ENCODE results near the gene SLC2A4. TPM values are rescaled to one million over a fixed set of nuclear protein-coding genes. Genes with fewer than 3 reads are reported as not detected.
A peak's percentile ranks its signal among the peaks of the same experiment; 100 is the strongest.

SLC2A4 gene
- polyA plus RNA-seq, 2 of the 4 experiments (the other 2 are of a cell fraction): 0.16 to 0.17 TPM

DNA sequence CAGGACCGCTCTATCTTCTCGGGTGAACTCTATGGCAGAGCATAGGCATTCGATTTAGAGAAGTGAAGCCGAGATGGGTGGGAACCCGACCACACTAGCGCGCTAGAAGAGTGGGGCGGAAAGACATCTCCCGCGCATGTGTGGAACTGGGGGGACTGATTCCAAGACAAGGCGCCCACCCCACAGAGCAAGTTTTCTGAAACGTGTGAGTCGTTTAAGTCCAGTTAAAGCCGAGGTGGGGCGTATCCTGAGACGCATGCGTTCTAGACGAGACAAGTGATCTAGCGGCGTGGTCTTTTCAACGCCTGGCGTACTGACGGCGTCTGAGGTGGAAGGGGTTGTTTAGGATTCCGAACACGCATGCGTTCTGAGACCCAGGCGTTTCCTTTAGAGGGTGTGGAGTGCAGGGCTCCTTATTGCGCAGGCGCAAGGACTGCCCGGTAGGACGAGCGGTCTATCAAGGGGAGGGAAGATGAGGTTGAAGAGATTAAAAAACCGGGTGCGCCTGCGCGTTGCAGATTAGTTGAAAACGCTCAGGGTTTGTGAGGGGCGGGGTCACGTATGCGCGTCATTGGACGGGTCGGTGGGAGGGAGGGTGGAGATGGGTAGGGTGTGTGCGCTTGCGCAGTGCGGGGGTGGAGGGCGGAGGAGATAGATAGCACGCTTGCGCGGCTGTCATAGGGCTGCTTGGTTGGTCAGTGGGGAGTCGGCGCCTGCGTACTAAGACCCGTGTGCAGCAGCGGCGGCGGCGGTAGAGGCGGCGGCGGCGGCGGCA lies 25.6 kb downstream of the SLC2A4 start, which contains the start of gene EIF5A:
TSS of gene EIF5A (plus strand) at position 718 of the 775 bp plus-strand sequence. CDS start 2,008 bp downstream, outside the sequence.
- under 1% methylated on average over 62 of the region's 64 CpGs for WGBS (ENCODE audit: missing lambda C conversion rate)
- ChIA-PET CTCF (interaction anchor here (0.6 to 2.4 kb wide), 2 partner anchors 10 to 66 kb away, joined by 3 to 58 read pairs; no protein-coding TSS in a partner anchor), POLR2A (no interaction called here)
- Histone ChIP-seq H3K27ac (peak within 1 kb of the TSS; percentile 98 to 100), H3K4me1 (peaks cover 29% of the 10 kb centered on the region), H3K4me2 (peak within 1 kb of the TSS; percentile 95), H3K4me3 (peak within 1 kb of the TSS; percentile 98), H3K9me3 (no peaks in the 10 kb centered on the region)
- peak; percentile 100 for DNase-seq (ENCODE audit: low read depth in 1 of 2, low spot score in 1 of 2)
- TF ChIP-seq, protein P1, sequence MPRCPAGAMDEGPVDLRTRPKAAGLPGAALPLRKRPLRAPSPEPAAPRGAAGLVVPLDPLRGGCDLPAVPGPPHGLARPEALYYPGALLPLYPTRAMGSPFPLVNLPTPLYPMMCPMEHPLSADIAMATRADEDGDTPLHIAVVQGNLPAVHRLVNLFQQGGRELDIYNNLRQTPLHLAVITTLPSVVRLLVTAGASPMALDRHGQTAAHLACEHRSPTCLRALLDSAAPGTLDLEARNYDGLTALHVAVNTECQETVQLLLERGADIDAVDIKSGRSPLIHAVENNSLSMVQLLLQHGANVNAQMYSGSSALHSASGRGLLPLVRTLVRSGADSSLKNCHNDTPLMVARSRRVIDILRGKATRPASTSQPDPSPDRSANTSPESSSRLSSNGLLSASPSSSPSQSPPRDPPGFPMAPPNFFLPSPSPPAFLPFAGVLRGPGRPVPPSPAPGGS (IDR thresholded peaks at IDR 0.05): peak; percentile 54; the same call in 2 of the 3 replicates
- TF ChIP-seq HEYL (CRISPR knock-in tag; IDR thresholded peaks at IDR 0.05) (no peak), ZC3H11A (IDR thresholded peaks at IDR 0.05) (no peak), JUN (IDR thresholded peaks at IDR 0.05) (peak; percentile 59 to 75; a peak in 1 of 5 replicates), HDAC2 (IDR thresholded peaks at IDR 0.05) (no peak), MYC (IDR thresholded peaks at IDR 0.05; ENCODE audit: borderline replicate concordance, low read length) (peak; percentile 66), FOSL2 (IDR thresholded peaks at IDR 0.05) (no peak), FOSL2 (CRISPR knock-in tag; IDR thresholded peaks at IDR 0.05) (no peak; the same call in 1 of the 2 replicates), ESRRA (IDR thresholded peaks at IDR 0.05; ENCODE audit: borderline replicate concordance, low read length) (no peak), RCOR1 (IDR thresholded peaks at IDR 0.05; ENCODE audit: low read depth, low read length) (no peak), POLR2A (IDR thresholded peaks at IDR 0.05; ENCODE audit: low read length) (peak; percentile 71)
- TF ChIP-seq, protein P2, sequence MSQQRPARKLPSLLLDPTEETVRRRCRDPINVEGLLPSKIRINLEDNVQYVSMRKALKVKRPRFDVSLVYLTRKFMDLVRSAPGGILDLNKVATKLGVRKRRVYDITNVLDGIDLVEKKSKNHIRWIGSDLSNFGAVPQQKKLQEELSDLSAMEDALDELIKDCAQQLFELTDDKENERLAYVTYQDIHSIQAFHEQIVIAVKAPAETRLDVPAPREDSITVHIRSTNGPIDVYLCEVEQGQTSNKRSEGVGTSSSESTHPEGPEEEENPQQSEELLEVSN (IDR thresholded peaks at IDR 0.05; ENCODE audit: borderline replicate concordance, low read depth): 0 out of 2 replicates have a peak, but pooled peaks have one; percentile 44
- TF ChIP-seq, protein P3, sequence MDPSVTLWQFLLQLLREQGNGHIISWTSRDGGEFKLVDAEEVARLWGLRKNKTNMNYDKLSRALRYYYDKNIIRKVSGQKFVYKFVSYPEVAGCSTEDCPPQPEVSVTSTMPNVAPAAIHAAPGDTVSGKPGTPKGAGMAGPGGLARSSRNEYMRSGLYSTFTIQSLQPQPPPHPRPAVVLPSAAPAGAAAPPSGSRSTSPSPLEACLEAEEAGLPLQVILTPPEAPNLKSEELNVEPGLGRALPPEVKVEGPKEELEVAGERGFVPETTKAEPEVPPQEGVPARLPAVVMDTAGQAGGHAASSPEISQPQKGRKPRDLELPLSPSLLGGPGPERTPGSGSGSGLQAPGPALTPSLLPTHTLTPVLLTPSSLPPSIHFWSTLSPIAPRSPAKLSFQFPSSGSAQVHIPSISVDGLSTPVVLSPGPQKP (IDR thresholded peaks at IDR 0.05; ENCODE audit: low read depth, low read length): no peak
- TF ChIP-seq, protein P4, sequence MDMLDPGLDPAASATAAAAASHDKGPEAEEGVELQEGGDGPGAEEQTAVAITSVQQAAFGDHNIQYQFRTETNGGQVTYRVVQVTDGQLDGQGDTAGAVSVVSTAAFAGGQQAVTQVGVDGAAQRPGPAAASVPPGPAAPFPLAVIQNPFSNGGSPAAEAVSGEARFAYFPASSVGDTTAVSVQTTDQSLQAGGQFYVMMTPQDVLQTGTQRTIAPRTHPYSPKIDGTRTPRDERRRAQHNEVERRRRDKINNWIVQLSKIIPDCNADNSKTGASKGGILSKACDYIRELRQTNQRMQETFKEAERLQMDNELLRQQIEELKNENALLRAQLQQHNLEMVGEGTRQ (IDR thresholded peaks at IDR 0.05): no peak
- TF ChIP-seq, protein P5, sequence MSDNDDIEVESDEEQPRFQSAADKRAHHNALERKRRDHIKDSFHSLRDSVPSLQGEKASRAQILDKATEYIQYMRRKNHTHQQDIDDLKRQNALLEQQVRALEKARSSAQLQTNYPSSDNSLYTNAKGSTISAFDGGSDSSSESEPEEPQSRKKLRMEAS (IDR thresholded peaks at IDR 0.05): peak; percentile 90
- TF ChIP-seq, protein P6, sequence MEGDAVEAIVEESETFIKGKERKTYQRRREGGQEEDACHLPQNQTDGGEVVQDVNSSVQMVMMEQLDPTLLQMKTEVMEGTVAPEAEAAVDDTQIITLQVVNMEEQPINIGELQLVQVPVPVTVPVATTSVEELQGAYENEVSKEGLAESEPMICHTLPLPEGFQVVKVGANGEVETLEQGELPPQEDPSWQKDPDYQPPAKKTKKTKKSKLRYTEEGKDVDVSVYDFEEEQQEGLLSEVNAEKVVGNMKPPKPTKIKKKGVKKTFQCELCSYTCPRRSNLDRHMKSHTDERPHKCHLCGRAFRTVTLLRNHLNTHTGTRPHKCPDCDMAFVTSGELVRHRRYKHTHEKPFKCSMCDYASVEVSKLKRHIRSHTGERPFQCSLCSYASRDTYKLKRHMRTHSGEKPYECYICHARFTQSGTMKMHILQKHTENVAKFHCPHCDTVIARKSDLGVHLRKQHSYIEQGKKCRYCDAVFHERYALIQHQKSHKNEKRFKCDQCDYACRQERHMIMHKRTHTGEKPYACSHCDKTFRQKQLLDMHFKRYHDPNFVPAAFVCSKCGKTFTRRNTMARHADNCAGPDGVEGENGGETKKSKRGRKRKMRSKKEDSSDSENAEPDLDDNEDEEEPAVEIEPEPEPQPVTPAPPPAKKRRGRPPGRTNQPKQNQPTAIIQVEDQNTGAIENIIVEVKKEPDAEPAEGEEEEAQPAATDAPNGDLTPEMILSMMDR (IDR thresholded peaks at IDR 0.05): no peak
- peak; percentile 86 for ATAC-seq
- peak; percentile 100 for FAIRE-seq

DNA sequence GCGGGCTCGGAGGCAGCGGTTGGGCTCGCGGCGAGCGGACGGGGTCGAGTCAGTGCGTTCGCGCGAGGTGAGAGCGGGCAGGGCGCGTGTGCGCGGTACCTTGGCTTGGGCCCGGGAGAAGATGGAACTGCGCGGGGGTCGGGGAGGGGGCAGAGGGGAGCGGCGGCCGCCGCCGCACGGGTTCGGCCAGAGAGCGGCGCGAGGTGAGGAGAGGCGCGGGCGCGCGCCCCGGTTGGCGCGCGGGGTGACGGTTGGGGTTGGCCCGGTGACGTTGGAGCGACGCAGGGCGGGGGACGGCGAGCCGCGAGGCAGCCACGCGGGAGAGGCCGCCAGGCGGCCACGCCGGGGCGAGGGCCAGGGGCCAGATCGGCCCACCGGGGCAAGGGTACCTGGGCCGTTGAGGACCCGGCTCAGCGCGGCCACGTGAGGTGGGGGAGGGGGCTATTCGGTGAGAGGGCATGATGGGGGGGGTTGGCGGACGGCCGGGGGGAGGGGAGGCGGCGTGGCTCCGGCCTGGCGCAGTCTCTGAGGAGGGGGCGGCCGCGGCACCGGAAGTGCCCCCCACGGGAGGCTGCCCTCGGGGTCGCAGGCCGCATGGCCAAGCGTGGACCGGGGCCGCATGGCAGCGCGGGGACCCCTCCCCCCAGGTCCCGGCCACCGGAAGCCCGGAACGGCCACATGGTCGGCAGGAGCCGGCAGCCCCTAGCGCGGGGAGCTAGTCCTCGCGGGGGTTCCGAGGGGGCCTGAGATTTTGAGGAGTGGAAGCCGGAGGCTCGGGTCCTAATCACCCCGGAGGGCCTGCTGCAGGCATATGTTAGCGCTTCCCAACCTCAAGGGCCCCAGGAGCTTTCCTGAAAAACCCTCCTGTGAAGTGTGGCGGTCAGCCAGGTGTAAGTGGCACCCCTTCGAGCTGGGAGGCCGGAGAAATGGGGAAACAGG lies 26.4 kb downstream of the SLC2A4 start:
- ChIA-PET POLR2A (interaction anchor here (0.5 to 1.1 kb wide), 2 partner anchors 96 to 176 kb away, joined by 3 to 4 read pairs; partner anchors contain the start of genes POLR2A and TMEM256), CTCF (interaction anchor here (0.9 to 4.5 kb wide), 4 partner anchors 10 to 36 kb away, joined by 3 to 22 read pairs (median 5); no protein-coding TSS in a partner anchor)
- 1% methylated on average over 17 of the region's 104 CpGs for WGBS (ENCODE audit: missing lambda C conversion rate)
- Histone ChIP-seq H3K4me3 (peak overlapping the region; percentile 98), H3K4me2 (peak overlapping the region; percentile 95), H3K27ac (peak overlapping the region; percentile 98 to 100), H3K9me3 (no peaks in the 10 kb centered on the region), H3K4me1 (peaks cover 37% of the 10 kb centered on the region)
- DNase-seq (ENCODE audit: low read depth in 1 of 2, low spot score in 1 of 2) (peak; percentile 52), ATAC-seq (peak; percentile 7 to 44), FAIRE-seq (no peak)
- peak; percentile 76; the same call in 1 of the 2 replicates for TF ChIP-seq POLR2AphosphoS2 (conservative IDR thresholded peaks at IDR 0.05; ENCODE audit: low read length)
- no peak for TF ChIP-seq CEBPB (IDR thresholded peaks at IDR 0.05)
- peak; percentile 89 for TF ChIP-seq HOXA7 (CRISPR knock-in tag; IDR thresholded peaks at IDR 0.05)
- TF ChIP-seq, protein P7, sequence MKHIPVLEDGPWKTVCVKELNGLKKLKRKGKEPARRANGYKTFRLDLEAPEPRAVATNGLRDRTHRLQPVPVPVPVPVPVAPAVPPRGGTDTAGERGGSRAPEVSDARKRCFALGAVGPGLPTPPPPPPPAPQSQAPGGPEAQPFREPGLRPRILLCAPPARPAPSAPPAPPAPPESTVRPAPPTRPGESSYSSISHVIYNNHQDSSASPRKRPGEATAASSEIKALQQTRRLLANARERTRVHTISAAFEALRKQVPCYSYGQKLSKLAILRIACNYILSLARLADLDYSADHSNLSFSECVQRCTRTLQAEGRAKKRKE (CRISPR knock-in tag; IDR thresholded peaks at IDR 0.05; ENCODE audit: low read depth): peak; percentile 70; the same call in 1 of the 2 replicates
- TF ChIP-seq, protein P8, sequence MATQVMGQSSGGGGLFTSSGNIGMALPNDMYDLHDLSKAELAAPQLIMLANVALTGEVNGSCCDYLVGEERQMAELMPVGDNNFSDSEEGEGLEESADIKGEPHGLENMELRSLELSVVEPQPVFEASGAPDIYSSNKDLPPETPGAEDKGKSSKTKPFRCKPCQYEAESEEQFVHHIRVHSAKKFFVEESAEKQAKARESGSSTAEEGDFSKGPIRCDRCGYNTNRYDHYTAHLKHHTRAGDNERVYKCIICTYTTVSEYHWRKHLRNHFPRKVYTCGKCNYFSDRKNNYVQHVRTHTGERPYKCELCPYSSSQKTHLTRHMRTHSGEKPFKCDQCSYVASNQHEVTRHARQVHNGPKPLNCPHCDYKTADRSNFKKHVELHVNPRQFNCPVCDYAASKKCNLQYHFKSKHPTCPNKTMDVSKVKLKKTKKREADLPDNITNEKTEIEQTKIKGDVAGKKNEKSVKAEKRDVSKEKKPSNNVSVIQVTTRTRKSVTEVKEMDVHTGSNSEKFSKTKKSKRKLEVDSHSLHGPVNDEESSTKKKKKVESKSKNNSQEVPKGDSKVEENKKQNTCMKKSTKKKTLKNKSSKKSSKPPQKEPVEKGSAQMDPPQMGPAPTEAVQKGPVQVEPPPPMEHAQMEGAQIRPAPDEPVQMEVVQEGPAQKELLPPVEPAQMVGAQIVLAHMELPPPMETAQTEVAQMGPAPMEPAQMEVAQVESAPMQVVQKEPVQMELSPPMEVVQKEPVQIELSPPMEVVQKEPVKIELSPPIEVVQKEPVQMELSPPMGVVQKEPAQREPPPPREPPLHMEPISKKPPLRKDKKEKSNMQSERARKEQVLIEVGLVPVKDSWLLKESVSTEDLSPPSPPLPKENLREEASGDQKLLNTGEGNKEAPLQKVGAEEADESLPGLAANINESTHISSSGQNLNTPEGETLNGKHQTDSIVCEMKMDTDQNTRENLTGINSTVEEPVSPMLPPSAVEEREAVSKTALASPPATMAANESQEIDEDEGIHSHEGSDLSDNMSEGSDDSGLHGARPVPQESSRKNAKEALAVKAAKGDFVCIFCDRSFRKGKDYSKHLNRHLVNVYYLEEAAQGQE (IDR thresholded peaks at IDR 0.05): peak; percentile 59
- TF ChIP-seq, protein P5 (IDR thresholded peaks at IDR 0.05): peak; percentile 97
